ENCODE data around the gene SYCP2. TPM values are rescaled to one million over a fixed set of nuclear protein-coding genes. Genes with fewer than 3 reads are reported as not detected.

SYCP2 gene
- total RNA-seq, 1 donor from 2014 or later: 2.3 TPM

DNA sequence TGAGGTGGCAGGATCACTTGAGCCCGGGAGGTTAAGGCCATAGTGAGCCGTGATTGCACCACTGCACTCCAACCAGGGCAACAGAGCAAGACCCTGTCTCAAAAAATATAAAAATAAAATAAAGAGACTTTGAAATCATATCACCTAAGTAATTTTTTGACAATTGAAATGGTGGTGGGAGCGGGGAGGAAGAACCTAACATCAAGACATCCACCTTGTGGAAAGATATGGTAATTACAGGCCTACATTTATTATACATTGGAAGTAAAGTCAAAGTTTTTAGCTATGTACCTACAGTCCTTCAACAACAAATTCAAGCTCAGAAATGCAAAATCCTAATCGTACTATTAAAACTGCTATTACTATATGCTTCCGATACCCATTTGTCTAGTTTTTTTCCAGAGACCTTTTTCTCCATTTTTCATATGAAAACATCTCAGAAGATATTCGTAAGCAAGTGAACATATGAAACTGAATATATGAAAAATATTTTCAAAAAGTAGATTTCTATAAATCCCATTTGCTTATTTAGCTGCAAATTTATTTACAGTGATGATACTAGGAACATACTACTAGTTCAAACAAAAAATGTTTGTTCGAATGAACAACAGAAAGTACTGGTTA, 83.3 kb downstream of the SYCP2 start:
- H3K36me3 Mint-ChIP-seq (ENCODE audit: low read depth): peaks cover 9% of the 10 kb centered on the region
- no peak overlapping the region for H3K27ac Mint-ChIP-seq (ENCODE audit: unreplicated experiment)
- H3K4me1 Mint-ChIP-seq: peaks cover 3% of the 10 kb centered on the region
- no peak overlapping the region for H3K4me3 Mint-ChIP-seq
- TF ChIP-seq, protein P1, sequence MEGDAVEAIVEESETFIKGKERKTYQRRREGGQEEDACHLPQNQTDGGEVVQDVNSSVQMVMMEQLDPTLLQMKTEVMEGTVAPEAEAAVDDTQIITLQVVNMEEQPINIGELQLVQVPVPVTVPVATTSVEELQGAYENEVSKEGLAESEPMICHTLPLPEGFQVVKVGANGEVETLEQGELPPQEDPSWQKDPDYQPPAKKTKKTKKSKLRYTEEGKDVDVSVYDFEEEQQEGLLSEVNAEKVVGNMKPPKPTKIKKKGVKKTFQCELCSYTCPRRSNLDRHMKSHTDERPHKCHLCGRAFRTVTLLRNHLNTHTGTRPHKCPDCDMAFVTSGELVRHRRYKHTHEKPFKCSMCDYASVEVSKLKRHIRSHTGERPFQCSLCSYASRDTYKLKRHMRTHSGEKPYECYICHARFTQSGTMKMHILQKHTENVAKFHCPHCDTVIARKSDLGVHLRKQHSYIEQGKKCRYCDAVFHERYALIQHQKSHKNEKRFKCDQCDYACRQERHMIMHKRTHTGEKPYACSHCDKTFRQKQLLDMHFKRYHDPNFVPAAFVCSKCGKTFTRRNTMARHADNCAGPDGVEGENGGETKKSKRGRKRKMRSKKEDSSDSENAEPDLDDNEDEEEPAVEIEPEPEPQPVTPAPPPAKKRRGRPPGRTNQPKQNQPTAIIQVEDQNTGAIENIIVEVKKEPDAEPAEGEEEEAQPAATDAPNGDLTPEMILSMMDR (conservative IDR thresholded peaks at IDR 0.05): peak; percentile 81
- DNase-seq (ENCODE audit: low read depth, low spot score): no peak
- H3K27me3 Mint-ChIP-seq (ENCODE audit: low read depth): no peaks in the 10 kb centered on the region
- no peaks in the 10 kb centered on the region for H3K9me3 Mint-ChIP-seq

DNA sequence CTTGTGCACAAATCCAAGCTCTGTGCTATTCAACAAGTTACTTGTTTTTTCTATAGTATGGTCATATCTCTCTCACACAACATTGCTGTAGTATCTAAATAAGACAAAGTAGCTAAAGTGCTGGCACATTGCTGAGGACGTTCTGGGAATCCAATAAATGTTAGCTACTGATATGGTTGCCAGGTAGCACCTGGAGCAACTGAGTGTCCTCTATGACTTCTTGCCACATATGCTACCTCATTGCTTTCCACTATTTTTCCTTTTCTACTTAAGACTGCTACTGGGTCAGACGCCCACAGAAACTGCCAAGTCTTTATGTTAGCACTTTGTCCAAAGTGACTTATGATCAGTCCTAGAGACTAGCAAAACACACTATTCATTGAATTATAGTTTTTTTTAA, 85.3 kb downstream of the SYCP2 start:
- no peak for DNase-seq (ENCODE audit: low read depth, low spot score)
- Mint-ChIP-seq H3K9me3 (no peaks in the 10 kb centered on the region), H3K36me3 (ENCODE audit: low read depth) (peaks cover 5% of the 10 kb centered on the region), H3K27me3 (ENCODE audit: low read depth) (no peaks in the 10 kb centered on the region), H3K27ac (ENCODE audit: unreplicated experiment) (no peak overlapping the region), H3K4me3 (no peak overlapping the region), H3K4me1 (peaks cover 3% of the 10 kb centered on the region)
- TF ChIP-seq, protein P1 (conservative IDR thresholded peaks at IDR 0.05): no peak

DNA sequence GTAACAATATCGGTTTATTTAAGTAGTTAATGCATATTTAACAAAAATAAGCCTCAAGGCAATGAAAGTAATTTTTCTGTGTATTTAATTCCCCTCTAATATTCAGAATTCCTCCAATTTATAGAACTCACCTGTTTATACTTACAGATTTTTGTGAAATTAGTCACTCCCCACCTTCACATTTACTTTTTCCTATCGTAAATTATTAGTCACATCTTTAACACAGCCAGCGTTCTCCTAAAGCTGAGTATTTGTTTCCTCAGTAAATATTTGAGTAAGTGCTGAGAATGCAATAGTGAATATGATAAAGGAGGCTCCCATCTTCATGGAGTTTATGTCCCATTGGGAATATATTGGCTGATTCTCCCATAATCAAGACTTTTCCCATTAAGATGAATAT, 88.0 kb downstream of the SYCP2 start:
- Mint-ChIP-seq H3K4me1 (peaks cover 3% of the 10 kb centered on the region), H3K36me3 (ENCODE audit: low read depth) (peaks cover 13% of the 10 kb centered on the region), H3K9me3 (no peaks in the 10 kb centered on the region), H3K4me3 (no peak overlapping the region), H3K27ac (ENCODE audit: unreplicated experiment) (no peak overlapping the region), H3K27me3 (ENCODE audit: low read depth) (no peaks in the 10 kb centered on the region)
- TF ChIP-seq, protein P1 (conservative IDR thresholded peaks at IDR 0.05): no peak
- DNase-seq (ENCODE audit: low read depth, low spot score): no peak

DNA sequence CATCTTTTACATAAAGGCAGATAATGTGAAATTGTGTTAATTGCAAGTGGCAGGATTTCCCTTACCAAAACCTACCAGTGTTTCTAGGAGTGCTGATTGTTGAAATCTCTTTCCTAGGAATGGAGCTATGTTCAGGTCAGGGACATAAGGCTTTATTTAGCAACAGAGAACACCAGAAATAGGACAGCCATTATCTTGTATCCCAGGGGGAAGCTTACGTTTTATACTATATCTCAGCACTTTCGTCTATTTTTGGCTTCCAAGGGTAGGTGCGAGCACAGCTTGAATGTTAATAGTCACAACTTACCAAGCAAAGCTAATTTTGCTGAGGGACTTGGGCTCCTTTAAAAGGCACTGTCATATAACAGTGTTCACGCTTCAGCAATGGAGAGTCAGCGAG, 94.0 kb downstream of the SYCP2 start:
- peak overlapping the region; percentile 87 for H3K4me3 Mint-ChIP-seq

DNA sequence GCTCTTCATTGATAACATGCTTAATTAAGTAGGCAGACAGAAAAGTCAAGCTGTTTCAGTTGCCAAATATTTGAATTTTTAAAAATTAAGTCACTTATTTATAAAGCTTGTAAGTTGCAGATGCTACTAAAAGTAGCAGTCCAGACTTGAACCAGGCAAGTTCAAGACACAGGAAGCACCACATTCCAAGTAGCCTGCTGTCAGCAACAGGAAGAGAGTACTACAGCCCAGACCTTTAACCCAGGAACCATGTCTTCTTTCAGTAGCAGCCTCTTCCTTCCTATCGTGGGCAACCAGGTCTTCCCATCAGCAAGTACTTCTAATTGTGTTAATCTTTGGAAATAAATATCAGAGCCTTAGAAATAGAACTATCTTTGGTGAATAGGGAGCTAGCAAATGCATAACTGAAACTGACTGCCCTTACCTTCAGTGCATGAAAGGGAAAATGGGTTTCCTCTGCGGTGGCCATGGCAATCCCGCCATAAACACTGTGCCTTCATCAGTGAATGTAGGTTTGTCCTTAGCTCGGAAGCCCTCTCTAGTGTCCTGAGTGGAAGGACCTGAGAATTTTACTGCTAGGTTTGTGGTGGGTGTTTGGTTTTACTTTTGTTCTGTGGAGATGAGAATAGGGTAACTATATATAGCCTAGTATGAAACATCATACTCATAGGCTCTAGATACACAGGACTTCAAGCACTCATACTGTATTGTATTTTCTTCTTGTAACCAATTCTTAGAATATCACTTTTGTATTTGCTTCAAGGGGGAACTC, 95.6 kb downstream of the SYCP2 start:
- TF ChIP-seq, protein P1 (conservative IDR thresholded peaks at IDR 0.05): no peak
- H3K9me3 Mint-ChIP-seq: no peaks in the 10 kb centered on the region
- peak overlapping the region; percentile 87 for H3K4me3 Mint-ChIP-seq
- peaks cover 8% of the 10 kb centered on the region for H3K27me3 Mint-ChIP-seq (ENCODE audit: low read depth)
- peaks cover 59% of the 10 kb centered on the region for H3K4me1 Mint-ChIP-seq
- no peak for DNase-seq (ENCODE audit: low read depth, low spot score)
- no peak overlapping the region for H3K27ac Mint-ChIP-seq (ENCODE audit: unreplicated experiment)
- peaks cover 7% of the 10 kb centered on the region for H3K36me3 Mint-ChIP-seq (ENCODE audit: low read depth)

More for the DNA sequence above, 94.0 kb downstream of the SYCP2 start:
- Mint-ChIP-seq H3K27me3 (ENCODE audit: low read depth) (peaks cover 7% of the 10 kb centered on the region), H3K27ac (ENCODE audit: unreplicated experiment) (no peak overlapping the region), H3K9me3 (no peaks in the 10 kb centered on the region), H3K36me3 (ENCODE audit: low read depth) (peaks cover 11% of the 10 kb centered on the region), H3K4me1 (peaks cover 50% of the 10 kb centered on the region)
- DNase-seq (ENCODE audit: low read depth, low spot score): no peak
- TF ChIP-seq, protein P1 (conservative IDR thresholded peaks at IDR 0.05): no peak
